ENCODE measurements around the gene TINAGL1. TPM values are rescaled to one million over a fixed set of nuclear protein-coding genes. Genes with fewer than 3 reads are reported as not detected.

The TINAGL1 gene
- total RNA-seq, 1 donor from 2014 or later = 5.7 TPM

GRCh38 chr1:31584869-31585735 is 8.8 kb downstream of the TINAGL1 start:
- no peak for TF ChIP-seq EZH2 (IDR thresholded peaks at IDR 0.05; ENCODE audit: insufficient read depth, low read length)
- no peak for TF ChIP-seq CTCF (IDR thresholded peaks at IDR 0.05; ENCODE audit: insufficient read depth, low read depth, low read length)
- DNase-seq (ENCODE audit: low read depth) = no peak
- peaks cover 34% of the 10 kb centered on the region for H3K27me3 Mint-ChIP-seq (ENCODE audit: low read depth, unreplicated experiment)
- no peak overlapping the region for H3K4me3 Mint-ChIP-seq (ENCODE audit: unreplicated experiment)
- H3K27ac ChIP-seq (ENCODE audit: low read depth, low read length) = no peak overlapping the region
- H3K27ac Mint-ChIP-seq (ENCODE audit: unreplicated experiment) = no peak overlapping the region
- H3K9ac ChIP-seq (ENCODE audit: low read length) = no peak overlapping the region
- no peak for FAIRE-seq
- no peaks in the 10 kb centered on the region for H3K9me3 Mint-ChIP-seq (ENCODE audit: unreplicated experiment)
- peaks cover 31% of the 10 kb centered on the region for H3K4me1 ChIP-seq (ENCODE audit: insufficient read depth, low read length)
- no peaks in the 10 kb centered on the region for H3K27me3 ChIP-seq (ENCODE audit: insufficient read depth, low read length)
- H3K4me1 Mint-ChIP-seq (ENCODE audit: low read depth, unreplicated experiment) = peaks cover 6% of the 10 kb centered on the region
- no peaks in the 10 kb centered on the region for H3K36me3 ChIP-seq (ENCODE audit: insufficient read depth, low read length)
- H3K9me3 ChIP-seq (ENCODE audit: insufficient read depth, low read depth, low read length) = no peaks in the 10 kb centered on the region
- H3K4me3 ChIP-seq (ENCODE audit: insufficient read depth, low read depth, low read length) = no peak overlapping the region
- no peak overlapping the region for H2AFZ ChIP-seq (ENCODE audit: low read depth, low read length)
- no peaks in the 10 kb centered on the region for H4K20me1 ChIP-seq (ENCODE audit: insufficient read depth, low read length)
- peaks cover 3% of the 10 kb centered on the region for H3K36me3 Mint-ChIP-seq (ENCODE audit: low read depth, unreplicated experiment)
- no peak overlapping the region for H3K4me2 ChIP-seq (ENCODE audit: low read length)
- H3K79me2 ChIP-seq (ENCODE audit: insufficient read depth, low read length) = no peaks in the 10 kb centered on the region

- no peak overlapping the region for H2AFZ ChIP-seq (ENCODE audit: low read depth, low read length)
- Mint-ChIP-seq H3K4me3 (ENCODE audit: unreplicated experiment) (no peak overlapping the region), H3K36me3 (ENCODE audit: low read depth, unreplicated experiment) (peaks cover 3% of the 10 kb centered on the region), H3K27me3 (ENCODE audit: low read depth, unreplicated experiment) (peaks cover 32% of the 10 kb centered on the region), H3K4me1 (ENCODE audit: low read depth, unreplicated experiment) (peaks cover 2% of the 10 kb centered on the region), H3K27ac (ENCODE audit: unreplicated experiment) (no peak overlapping the region), H3K9me3 (ENCODE audit: unreplicated experiment) (no peaks in the 10 kb centered on the region)
- H3K9me3 ChIP-seq (ENCODE audit: insufficient read depth, low read depth, low read length) = no peaks in the 10 kb centered on the region
- no peaks in the 10 kb centered on the region for H3K79me2 ChIP-seq (ENCODE audit: insufficient read depth, low read length)
- no peaks in the 10 kb centered on the region for H3K36me3 ChIP-seq (ENCODE audit: insufficient read depth, low read length)
- no peak overlapping the region for H3K4me2 ChIP-seq (ENCODE audit: low read length)
- H3K4me3 ChIP-seq (ENCODE audit: insufficient read depth, low read depth, low read length) = no peak overlapping the region
- no peak overlapping the region for H3K9ac ChIP-seq (ENCODE audit: low read length)
- no peak for TF ChIP-seq CTCF (IDR thresholded peaks at IDR 0.05; ENCODE audit: insufficient read depth, low read depth, low read length)
- no peak for TF ChIP-seq EZH2 (IDR thresholded peaks at IDR 0.05; ENCODE audit: insufficient read depth, low read length)
- H3K27ac ChIP-seq (ENCODE audit: low read depth, low read length) = no peak overlapping the region
- no peaks in the 10 kb centered on the region for H3K27me3 ChIP-seq (ENCODE audit: insufficient read depth, low read length)
- peaks cover 26% of the 10 kb centered on the region for H3K4me1 ChIP-seq (ENCODE audit: insufficient read depth, low read length)
- no peak for FAIRE-seq
- no peaks in the 10 kb centered on the region for H4K20me1 ChIP-seq (ENCODE audit: insufficient read depth, low read length)
- DNase-seq (ENCODE audit: low read depth) = no peak
These were observed 9.5 kb downstream of the TINAGL1 start for GRCh38 chr1:31585736-31586365.

All from astrocyte (in vitro differentiated cells and primary cell).